K562 (cell line): ENCODE measurements around the gene ZNF467. TPM values are rescaled to one million over a fixed set of nuclear protein-coding genes. Genes with fewer than 3 reads are reported as not detected.

Source experiments
- ASH1L ChIP-seq: fragments of 450-650 bp; IDR thresholded peaks from 2 replicates; pipeline ENCODE4 v1.6.1; 2018; ENCODE audit warnings: borderline replicate concordance, mild to moderate bottlenecking, low read depth; ENCODE audit not compliant: partially characterized antibody
- BCOR ChIP-seq: fragments of 450-650 bp; IDR thresholded peaks from 2 replicates; pipeline ENCODE4 v1.6.1; 2016
- CREB3L1 ChIP-seq: fragments of 450-650 bp; IDR thresholded peaks from 2 replicates; pipeline ENCODE4 v1.6.1; 2014; ENCODE audit warnings: low read depth, mild to moderate bottlenecking, moderate library complexity, borderline replicate concordance
- E2F8 ChIP-seq: fragments of 450-650 bp; IDR thresholded peaks from 2 replicates; pipeline ENCODE4 v1.7.1; 2018; ENCODE audit warnings: mild to moderate bottlenecking, low read depth; ENCODE audit not compliant: partially characterized antibody
- GABPB1 ChIP-seq: sonication (generic); formaldehyde crosslinking; IDR thresholded peaks from 2 replicates; pipeline ENCODE4 v1.8.0; 2022; ENCODE audit warnings: mild to moderate bottlenecking, missing genetic modification reagents
- GATAD2A ChIP-seq: fragments of 450-650 bp; IDR thresholded peaks from 2 replicates; pipeline ENCODE4 v1.6.1; 2017
- HNRNPL ChIP-seq: fragments of 200-400 bp; formaldehyde crosslinking; IDR thresholded peaks from 2 replicates; pipeline ENCODE4 v1.6.1; 2017; ENCODE audit warnings: low read depth, mild to moderate bottlenecking, low read length
- MED1 ChIP-seq: sonication (generic); formaldehyde crosslinking; IDR thresholded peaks from 2 replicates; pipeline ENCODE4 v1.8.1; 2023; ENCODE audit warnings: missing genetic modification reagents, borderline replicate concordance
- NEUROD1 ChIP-seq: fragments of 150-350 bp; IDR thresholded peaks from 2 replicates; pipeline ENCODE4 v1.6.1; 2014; ENCODE audit warnings: borderline replicate concordance, low read length, low read depth; ENCODE audit not compliant: partially characterized antibody
- RBFOX2 ChIP-seq: fragments of 200-400 bp; formaldehyde crosslinking; IDR thresholded peaks from 2 replicates; pipeline ENCODE4 v1.6.1; 2017; ENCODE audit warnings: low read depth, mild to moderate bottlenecking, low read length, moderate library complexity
- SP1 ChIP-seq: sonication (generic); formaldehyde crosslinking; IDR thresholded peaks from 2 replicates; pipeline ENCODE4 v1.8.1; 2022; ENCODE audit warnings: mild to moderate bottlenecking, missing genetic modification reagents
- UBTF ChIP-seq, 2 experiments: IDR thresholded peaks; 2 replicates each; pipeline ENCODE4 v1.6.1; 2012; ENCODE audit warnings: improper control_type of control experiment in 2 of 2, low read depth in 2 of 2, low read length in 2 of 2, borderline replicate concordance in 1 of 2
- YY1 ChIP-seq, 3 experiments: IDR thresholded peaks; 2 replicates each; pipeline ENCODE4 v1.6.1; 2011; ENCODE audit warnings: low read length in 2 of 3, mild to moderate bottlenecking in 2 of 3, moderate library complexity in 2 of 3, borderline replicate concordance in 1 of 3, control low read depth in 1 of 3, low read depth in 1 of 3; ENCODE audit not compliant: insufficient read depth in 3 of 3, insufficient replicate concordance in 2 of 3, control insufficient read depth in 1 of 3, insufficient read length in 1 of 3; ENCODE audit errors: extremely low read depth in 1 of 3
- ZBTB33 ChIP-seq: sonication (generic); formaldehyde crosslinking; IDR thresholded peaks from 2 replicates; pipeline ENCODE4 v1.8.1; 2023; ENCODE audit warnings: mild to moderate bottlenecking, missing genetic modification reagents
- ZKSCAN1 ChIP-seq: fragments of 150-350 bp; IDR thresholded peaks from 2 replicates; pipeline ENCODE4 v1.6.1; 2016; ENCODE audit warnings: low read depth, low read length
- ZNF431 ChIP-seq: sonication (generic); formaldehyde crosslinking; IDR thresholded peaks from 2 replicates; pipeline ENCODE4 v1.8.0; 2022; ENCODE audit warnings: mild to moderate bottlenecking, missing genetic modification reagents
- polyA plus RNA-seq, 8 experiments: library from polyadenylated mRNA; depleted of rRNA in 4 of 8; stranded (reverse) in 5 of 8; unstranded in 3 of 8; fragments of >200 nt; fragmentation: Nextera tagmentation in 2 of 8; fragmentation: Illumina TruSeq in 1 of 8; extraction: Ambion mirVana in 2 of 8; extraction: Trizol in 1 of 8; gene quantifications; 2 replicates each; pipeline versions ENCODE4 v1.2.1 to v1.2.3, GENCODE V29; 2011 to 2014; ENCODE audit warnings: inconsistent platforms in 1 of 8, missing spikeins in 1 of 8
- total RNA-seq, 7 experiments: library from RNA; depleted of rRNA in 6 of 7; stranded (reverse); fragments of >200 nt in 6 of 7; fragmentation: Illumina TruSeq in 2 of 7; extraction: Trizol in 2 of 7; gene quantifications; 2 replicates each; pipeline versions ENCODE4 v1.2.1 to v1.2.3, GENCODE V29; 2011 to 2021; ENCODE audit warnings: low replicate concordance in 1 of 7

ZNF467 gene
- total and polyA plus RNA-seq, 9 of the 15 experiments (the other 6 are each of a cell fraction or from before 2014, with no cell fraction given): 0.32 to 14.2 (median 1.7) TPM

GRCh38 chr7:149787428-149788299, 14.3 kb upstream of the ZNF467 start (continued):
- peak; percentile 43; the same call in 1 of the 2 replicates for TF ChIP-seq ZBTB33 (CRISPR knock-in tag)
- peak; percentile 61 for TF ChIP-seq GABPB1
- peak; percentile 31; the same call in 1 of the 2 replicates for TF ChIP-seq GATAD2A
- peak; percentile 10; the same call in 1 of the 2 replicates for TF ChIP-seq BCOR
- TF ChIP-seq ASH1L: no peak
- peak; percentile 70 for TF ChIP-seq E2F8
- 0 out of 2 replicates have a peak, but pooled peaks have one; percentile 68 for TF ChIP-seq MED1 (CRISPR knock-in tag)
- TF ChIP-seq NEUROD1: peak; percentile 30
- TF ChIP-seq HNRNPL: peak; percentile 93
- peak; percentile 60; the same call in 1 of the 2 replicates for TF ChIP-seq SP1
- 0 out of 4 replicates have a peak, but pooled peaks of 1 of the 2 experiments have one; percentile 69 for TF ChIP-seq UBTF (IDR thresholded peaks at IDR 0.05; ENCODE audit: borderline replicate concordance in 1 of 2, low read depth in 2 of 2, low read length in 2 of 2)
- TF ChIP-seq RBFOX2: peak; percentile 53
- TF ChIP-seq YY1 (IDR thresholded peaks at IDR 0.05; ENCODE audit: borderline replicate concordance in 1 of 3, control insufficient read depth in 1 of 3, extremely low read depth in 1 of 3, insufficient read depth in 3 of 3, insufficient read length in 1 of 3, insufficient replicate concordance in 2 of 3, low read depth in 1 of 3, low read length in 2 of 3): peak in 1 of 3 experiments; percentile 16
- TF ChIP-seq ZKSCAN1: no peak
- peak; percentile 56; the same call in 1 of the 2 replicates for TF ChIP-seq CREB3L1
- peak; percentile 74 for TF ChIP-seq ZNF431 (CRISPR knock-in tag)
